Endothelial cell (in vitro differentiated cells): ENCODE measurements around the gene ZNF628. TPM values are rescaled to one million over a fixed set of nuclear protein-coding genes. Genes with fewer than 3 reads are reported as not detected.

Experiments used
- DNase-seq: peaks from one replicate; pipeline ENCODE4 v3.0.0; 2021; ENCODE audit warnings: low spot score
- H3K27ac Mint-ChIP-seq: one replicate; pipeline ENCODE4 v1.8.0; 2021; ENCODE audit warnings: mixed read lengths, inconsistent platforms; ENCODE audit not compliant: unreplicated experiment
- H3K27me3 Mint-ChIP-seq: one replicate; pipeline ENCODE4 v1.8.0; 2021; ENCODE audit warnings: mild to moderate bottlenecking, moderate library complexity, mixed read lengths, inconsistent platforms; ENCODE audit not compliant: unreplicated experiment
- H3K36me3 Mint-ChIP-seq: one replicate; pipeline ENCODE4 v1.8.0; 2021; ENCODE audit warnings: mild to moderate bottlenecking, low read depth, mixed read lengths, inconsistent platforms; ENCODE audit not compliant: unreplicated experiment
- H3K4me1 Mint-ChIP-seq: one replicate; pipeline ENCODE4 v1.8.0; 2021; ENCODE audit warnings: mild to moderate bottlenecking, mixed read lengths, inconsistent platforms; ENCODE audit not compliant: unreplicated experiment
- H3K4me3 Mint-ChIP-seq: one replicate; pipeline ENCODE4 v1.8.0; 2021; ENCODE audit warnings: mild to moderate bottlenecking, mixed read lengths, inconsistent platforms; ENCODE audit not compliant: unreplicated experiment
- H3K9me3 Mint-ChIP-seq: one replicate; pipeline ENCODE4 v1.8.0; 2021; ENCODE audit warnings: mixed read lengths, inconsistent platforms; ENCODE audit not compliant: unreplicated experiment
- total RNA-seq: library from RNA; stranded (reverse); fragmentation: NEBNext Ultra II Directional; extraction: Animal tissue kit (Norgen Biotek cat#: 25700); gene quantifications from one replicate; pipeline ENCODE4 v1.2.1, GENCODE V29; 2021; ENCODE audit not compliant: unreplicated experiment
- TF ChIP-seq, protein P1 (sequence below): fragments of 200-600 bp; sonication (generic); IDR thresholded peaks from one replicate; pipeline ENCODE4 v1.5.0; 2021; ENCODE audit warnings: antibody characterized with exemption; ENCODE audit not compliant: unreplicated experiment

Gene ZNF628
- total RNA-seq, 1 donor from 2014 or later: 8.7 TPM

DNA sequence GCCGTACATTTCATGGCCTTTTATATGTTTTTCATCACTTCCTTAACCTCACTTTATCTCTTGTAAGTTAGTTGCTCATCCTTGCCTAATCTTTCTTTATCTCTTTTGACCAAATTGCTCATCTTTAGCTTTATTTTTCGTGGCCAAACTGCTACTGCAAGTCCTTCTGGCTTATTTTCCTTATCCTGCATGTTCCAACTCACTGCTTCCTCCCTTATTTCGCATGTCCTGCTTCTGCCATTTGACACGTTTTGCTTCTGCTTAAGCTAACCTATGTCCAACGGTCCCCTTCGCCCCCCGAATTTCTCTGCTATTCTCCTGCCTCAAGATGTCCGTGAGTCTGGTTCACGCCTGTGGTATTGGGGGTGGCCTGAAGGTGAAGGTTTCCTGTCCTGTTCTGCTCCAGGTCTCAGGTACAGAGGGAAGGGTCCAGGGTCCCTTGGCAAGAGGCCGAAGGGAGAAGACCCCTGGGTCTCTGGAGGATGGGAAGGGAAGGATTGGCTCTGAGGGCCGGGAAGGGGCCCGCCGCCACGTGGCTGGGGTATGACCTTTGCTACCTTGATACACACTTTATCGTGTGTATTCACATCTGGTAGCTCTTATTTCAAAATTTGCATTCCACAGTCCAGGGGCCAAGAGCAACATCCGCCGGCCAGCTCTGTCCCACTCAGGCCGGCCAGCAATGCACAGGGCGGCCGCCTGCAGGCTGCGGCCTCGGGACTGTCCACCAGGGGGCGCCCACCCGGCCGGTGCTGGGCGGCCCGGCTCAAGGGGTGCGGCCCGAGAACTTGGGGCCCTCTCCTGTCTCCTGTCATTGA is 9.0 kb upstream of the ZNF628 start:
- Mint-ChIP-seq H3K4me1 (no peaks in the 10 kb centered on the region), H3K27ac (no peak overlapping the region), H3K4me3 (peak overlapping the region; percentile 70), H3K36me3 (no peaks in the 10 kb centered on the region), H3K27me3 (peaks cover 12% of the 10 kb centered on the region), H3K9me3 (no peaks in the 10 kb centered on the region)
- TF ChIP-seq, protein P1, sequence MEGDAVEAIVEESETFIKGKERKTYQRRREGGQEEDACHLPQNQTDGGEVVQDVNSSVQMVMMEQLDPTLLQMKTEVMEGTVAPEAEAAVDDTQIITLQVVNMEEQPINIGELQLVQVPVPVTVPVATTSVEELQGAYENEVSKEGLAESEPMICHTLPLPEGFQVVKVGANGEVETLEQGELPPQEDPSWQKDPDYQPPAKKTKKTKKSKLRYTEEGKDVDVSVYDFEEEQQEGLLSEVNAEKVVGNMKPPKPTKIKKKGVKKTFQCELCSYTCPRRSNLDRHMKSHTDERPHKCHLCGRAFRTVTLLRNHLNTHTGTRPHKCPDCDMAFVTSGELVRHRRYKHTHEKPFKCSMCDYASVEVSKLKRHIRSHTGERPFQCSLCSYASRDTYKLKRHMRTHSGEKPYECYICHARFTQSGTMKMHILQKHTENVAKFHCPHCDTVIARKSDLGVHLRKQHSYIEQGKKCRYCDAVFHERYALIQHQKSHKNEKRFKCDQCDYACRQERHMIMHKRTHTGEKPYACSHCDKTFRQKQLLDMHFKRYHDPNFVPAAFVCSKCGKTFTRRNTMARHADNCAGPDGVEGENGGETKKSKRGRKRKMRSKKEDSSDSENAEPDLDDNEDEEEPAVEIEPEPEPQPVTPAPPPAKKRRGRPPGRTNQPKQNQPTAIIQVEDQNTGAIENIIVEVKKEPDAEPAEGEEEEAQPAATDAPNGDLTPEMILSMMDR: peak; percentile 100
- DNase-seq: peak; percentile 78

DNA sequence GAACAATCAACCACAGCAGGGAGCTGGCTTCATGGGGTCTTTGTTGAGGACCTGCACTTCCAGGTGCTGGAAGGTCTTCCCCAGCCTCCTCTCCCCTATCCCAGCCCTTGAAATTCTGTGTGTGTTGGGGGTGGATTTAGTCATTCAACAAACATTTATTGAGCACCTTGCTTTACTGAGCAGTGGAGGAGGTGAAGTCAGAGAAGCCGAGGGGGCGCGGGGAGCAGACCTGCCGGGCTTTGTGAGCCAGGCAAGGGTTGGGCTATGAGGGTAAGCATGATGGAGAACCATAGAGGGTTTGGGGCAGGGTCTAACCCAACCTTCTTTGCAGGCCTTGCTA is 8.4 kb upstream of the ZNF628 start:
- Mint-ChIP-seq H3K4me1 (no peaks in the 10 kb centered on the region), H3K9me3 (no peaks in the 10 kb centered on the region), H3K27ac (no peak overlapping the region), H3K27me3 (peaks cover 10% of the 10 kb centered on the region), H3K36me3 (no peaks in the 10 kb centered on the region), H3K4me3 (no peak overlapping the region)
- DNase-seq: no peak
- TF ChIP-seq, protein P1: peak; percentile 75

DNA sequence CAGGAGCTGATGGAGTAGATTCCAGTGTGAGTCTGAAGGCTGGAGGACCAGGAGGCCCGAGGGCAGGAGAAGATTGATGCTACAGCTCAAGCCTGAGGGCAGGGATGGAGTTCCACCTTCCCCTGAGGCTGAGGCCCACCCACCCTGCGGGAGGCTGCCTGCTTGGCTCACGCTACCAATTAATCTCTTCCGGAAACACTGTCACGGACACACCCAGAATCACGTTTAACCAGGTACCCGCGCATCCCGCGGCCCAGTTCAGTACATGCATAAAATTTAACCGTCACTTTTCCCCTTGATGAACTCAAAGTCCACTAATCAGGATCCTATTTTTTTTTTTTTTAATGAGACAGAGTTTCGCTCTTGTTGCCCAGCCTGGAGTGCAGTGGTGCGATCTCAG is 5.2 kb upstream of the ZNF628 start:
- Mint-ChIP-seq H3K27me3 (peaks cover 18% of the 10 kb centered on the region), H3K27ac (no peak overlapping the region), H3K9me3 (no peaks in the 10 kb centered on the region), H3K4me3 (no peak overlapping the region), H3K36me3 (no peaks in the 10 kb centered on the region), H3K4me1 (no peaks in the 10 kb centered on the region)
- TF ChIP-seq, protein P1: no peak
- DNase-seq: no peak

DNA sequence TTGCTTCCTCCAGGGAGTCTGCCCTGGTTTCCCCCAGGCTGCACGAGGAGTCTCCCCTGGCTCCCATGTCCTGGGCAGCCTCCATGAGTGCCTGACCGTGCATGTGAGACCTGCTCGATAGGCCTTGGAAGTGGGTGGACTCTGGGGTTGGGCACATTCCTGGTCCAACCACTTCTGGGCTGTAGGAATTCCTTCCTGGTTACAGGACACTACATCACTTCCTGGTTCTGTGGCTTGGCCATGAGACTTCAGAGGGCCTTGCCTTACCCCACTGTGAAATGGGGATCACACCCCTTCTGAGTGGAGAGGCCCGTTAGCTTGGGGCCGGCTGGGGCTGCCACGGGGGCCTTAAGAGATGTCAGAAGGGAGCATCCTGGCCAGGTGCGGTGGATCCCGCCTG is 4.0 kb upstream of the ZNF628 start:
- Mint-ChIP-seq H3K4me3 (no peak overlapping the region), H3K36me3 (no peaks in the 10 kb centered on the region), H3K27me3 (peaks cover 15% of the 10 kb centered on the region), H3K27ac (no peak overlapping the region), H3K9me3 (no peaks in the 10 kb centered on the region), H3K4me1 (no peaks in the 10 kb centered on the region)
- TF ChIP-seq, protein P1: no peak
- DNase-seq: no peak

DNA sequence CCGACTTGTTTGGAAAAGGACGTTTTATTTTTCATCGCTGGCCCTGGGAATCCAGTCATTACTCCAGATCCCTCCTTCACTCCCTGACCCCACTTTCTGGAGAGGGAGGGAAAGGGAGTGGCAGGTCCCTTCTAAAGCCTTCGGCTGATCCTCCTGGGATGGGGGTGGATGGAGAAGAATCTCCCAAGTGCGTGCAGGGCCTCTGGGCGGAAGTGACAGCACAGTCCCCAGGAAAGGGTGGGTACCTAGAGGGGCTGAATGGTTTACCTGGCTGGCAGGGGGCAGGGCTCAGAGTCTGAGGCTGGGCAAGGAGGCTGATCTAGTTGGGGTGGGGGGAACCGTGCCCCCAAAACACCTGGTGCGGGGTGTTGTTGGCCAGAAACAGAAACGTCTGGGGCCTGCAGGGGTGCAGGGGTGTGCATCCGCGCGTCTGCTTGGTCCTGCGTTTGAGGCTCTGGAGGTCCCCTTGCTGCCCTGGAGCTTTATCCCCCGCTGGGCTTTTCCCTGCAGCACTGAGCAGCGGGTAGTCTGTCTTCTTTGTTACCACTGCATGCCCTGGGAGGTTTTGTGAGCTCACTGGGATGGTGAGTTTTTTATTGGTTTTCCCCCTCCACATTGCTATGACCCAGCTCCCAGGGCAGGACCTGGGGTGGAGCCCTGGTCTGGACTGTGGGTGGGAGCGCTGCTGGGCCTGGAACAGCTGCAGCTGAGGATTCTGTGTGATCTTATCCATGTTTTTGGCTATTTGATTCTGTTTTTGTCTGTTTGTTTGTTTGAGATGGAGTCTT is 3.0 kb upstream of the ZNF628 start:
- Mint-ChIP-seq H3K4me3 (no peak overlapping the region), H3K36me3 (peaks cover 7% of the 10 kb centered on the region), H3K9me3 (no peaks in the 10 kb centered on the region), H3K27ac (no peak overlapping the region), H3K4me1 (peaks cover 8% of the 10 kb centered on the region), H3K27me3 (peaks cover 22% of the 10 kb centered on the region)
- TF ChIP-seq, protein P1: no peak
- DNase-seq: no peak
